Stomach (tissue), 9 donors: ENCODE results near the gene RFTN1. TPM values are rescaled to one million over a fixed set of nuclear protein-coding genes. Genes with fewer than 3 reads are reported as not detected.

Source experiments
- DNase-seq, 2 donors: peaks; one replicate each; pipeline versions ENCODE4 v3.0.0 to v3.0.0-alpha.2; 2013 to 2019
- H3K27ac ChIP-seq, 5 donors: fragments of 200-600 bp in 4 of 5; sonication (generic) in 4 of 5; one replicate each; pipeline ENCODE4 v1.5.1; 2013 to 2019; ENCODE audit warnings: mild to moderate bottlenecking in 1 of 5, moderate library complexity in 1 of 5
- H3K27me3 ChIP-seq, 3 donors: fragments of 200-600 bp; sonication (generic); one replicate each; pipeline ENCODE4 v1.5.1; 2017 to 2019; ENCODE audit warnings: mixed run types in 1 of 3
- H3K36me3 ChIP-seq, 4 donors: fragments of 200-600 bp; sonication (generic); 1 replicate in 3 of 4; 2 replicates in 1 of 4; pipeline ENCODE4 v1.5.1; 2016 to 2019
- H3K4me1 ChIP-seq, 4 donors: fragments of 200-600 bp; sonication (generic); one replicate each; pipeline ENCODE4 v1.5.1; 2016 to 2019
- H3K4me3 ChIP-seq, 4 donors: fragments of 200-600 bp; sonication (generic) in 3 of 4; one replicate each; pipeline ENCODE4 v1.5.1; 2016 to 2019; ENCODE audit warnings: mild to moderate bottlenecking in 1 of 4
- H3K9me3 ChIP-seq, 4 donors: fragments of 200-600 bp; sonication (generic); one replicate each; pipeline ENCODE4 v1.5.1; 2016 to 2019
- CTCF ChIP-seq, 7 experiments: fragments of 450-650 bp in 4 of 7; fragments of 200-600 bp in 3 of 7; sonication (generic) in 3 of 7; IDR thresholded peaks; one replicate each; pipeline ENCODE4 v1.5.1; 2016 to 2019; ENCODE audit warnings: antibody characterized with exemption in 7 of 7, control low read depth in 2 of 7, mild to moderate bottlenecking in 1 of 7
- EP300 ChIP-seq: sonication (generic); formaldehyde crosslinking; IDR thresholded peaks from one replicate; pipeline ENCODE4 v1.6.1; 2017; ENCODE audit warnings: antibody characterized with exemption
- POLR2A ChIP-seq, 4 donors: fragments of 450-650 bp; IDR thresholded peaks; one replicate each; pipeline ENCODE4 v1.6.1; 2016; ENCODE audit warnings: antibody characterized with exemption in 4 of 4, control low read depth in 2 of 4, mild to moderate bottlenecking in 1 of 4, moderate library complexity in 1 of 4
- POLR2AphosphoS5 ChIP-seq, 3 donors: sonication (generic); formaldehyde crosslinking; IDR thresholded peaks; one replicate each; pipeline ENCODE4 v1.6.1; 2016; ENCODE audit warnings: antibody characterized with exemption in 3 of 3
- WGBS, 5 donors: extraction: QIAGEN DNeasy Blood & Tissue Kit in 3 of 5; methylation state at CpG; one replicate each; pipeline versions ENCODE4 v1.1.5 to v1.1.7; 2013 to 2018; 5-methylcytosine and 5-hydroxymethylcytosine counted together
- intact Hi-C: fragments of 100-400 bp; cut with DNase I; formaldehyde crosslinking; loops from one replicate; pipeline ENCODE4 v1.15.1; 2023; ENCODE audit warnings: low total_unique reads
- polyA plus RNA-seq, 3 donors: library from polyadenylated mRNA; stranded (reverse); fragments of 200-250 nt; gene quantifications; one replicate each; pipeline ENCODE4 v1.2.3, GENCODE V29; 2013
- total RNA-seq, 5 donors: library from RNA; depleted of rRNA; stranded (reverse); fragments of >200 nt; gene quantifications; one replicate each; pipeline versions ENCODE4 v1.1.0 to v1.2.3, GENCODE V29; 2014 to 2016
- donor health status: healthy with polysubstance abuse.
- donor health status: Bipolar disorder and iron deficiency.
- donor health status: healthy.

The RFTN1 gene
- total and polyA plus RNA-seq, 8 donors, result 4.6 to 103 (median 18.9) TPM

GRCh38 chr3:16347548-16347947 lies 166.0 kb downstream of the RFTN1 start:
- Histone ChIP-seq H3K36me3 (peaks cover 0 to 43% (median 31%) of the 10 kb centered on the region in 4 donors), H3K4me3 (no peak overlapping the region), H3K9me3 (no peaks in the 10 kb centered on the region), H3K4me1 (no peaks in the 10 kb centered on the region), H3K27me3 (no peaks in the 10 kb centered on the region), H3K27ac (no peak overlapping the region)
- intact Hi-C loops, result no loop called here
- 88 to 97% (median 92%) methylated on average over 4 of the region's 4 CpGs for whole genome bisulfite sequencing, 5 donors
- no peak for TF ChIP-seq EP300
- no peak for TF ChIP-seq POLR2AphosphoS5 (IDR thresholded peaks at IDR 0.05)
- TF ChIP-seq POLR2A (IDR thresholded peaks at IDR 0.05), result no peak
- TF ChIP-seq CTCF (IDR thresholded peaks at IDR 0.05), result no peak
- DNase-seq, result no peak

GRCh38 chr3:16346413-16347081 lies 167.0 kb downstream of the RFTN1 start:
- TF ChIP-seq CTCF (IDR thresholded peaks at IDR 0.05) (no peak), POLR2AphosphoS5 (IDR thresholded peaks at IDR 0.05) (no peak), POLR2A (IDR thresholded peaks at IDR 0.05) (no peak), EP300 (no peak)
- peaks cover 0 to 43% (median 31%) of the 10 kb centered on the region in 4 donors for H3K36me3 ChIP-seq
- no peaks in the 10 kb centered on the region for H3K9me3 ChIP-seq
- no peak overlapping the region for H3K4me3 ChIP-seq
- no peaks in the 10 kb centered on the region for H3K27me3 ChIP-seq
- DNase-seq, result no peak
- intact Hi-C loops, result no loop called here
- H3K4me1 ChIP-seq, result no peaks in the 10 kb centered on the region
- 92 to 97% (median 94%) methylated on average over 7 of the region's 7 CpGs for WGBS, 5 donors
- H3K27ac ChIP-seq, result no peak overlapping the region

GRCh38 chr3:16343101-16343500 lies 170.4 kb downstream of the RFTN1 start:
- Histone ChIP-seq H3K27ac (no peak overlapping the region), H3K27me3 (no peaks in the 10 kb centered on the region), H3K9me3 (no peaks in the 10 kb centered on the region), H3K4me1 (peaks cover 0 to 8% (median 2%) of the 10 kb centered on the region in 4 donors), H3K4me3 (no peak overlapping the region), H3K36me3 (peaks cover 0 to 28% (median 22%) of the 10 kb centered on the region in 4 donors)
- TF ChIP-seq CTCF (IDR thresholded peaks at IDR 0.05), result no peak
- no peak for TF ChIP-seq POLR2A (IDR thresholded peaks at IDR 0.05)
- TF ChIP-seq EP300, result no peak
- TF ChIP-seq POLR2AphosphoS5 (IDR thresholded peaks at IDR 0.05), result no peak
- intact Hi-C loops, result no loop called here
- WGBS, 5 donors, result 97 to 100% (median 98%) methylated on average over 1 of the region's 1 CpG
- no peak for DNase-seq

GRCh38 chr3:16338999-16339398 lies 174.5 kb downstream of the RFTN1 start:
- DNase-seq, result peak in 1 of 2 donors; percentile 23
- Histone ChIP-seq H3K4me3 (no peak overlapping the region), H3K9me3 (no peaks in the 10 kb centered on the region), H3K36me3 (peaks cover 0 to 28% (median 23%) of the 10 kb centered on the region in 4 donors), H3K4me1 (peaks cover 0 to 12% (median 2%) of the 10 kb centered on the region in 4 donors), H3K27me3 (no peaks in the 10 kb centered on the region), H3K27ac (peak overlapping the region in 3 of 5 donors; percentile 22 to 54 (median 39))
- WGBS, 5 donors, result 44 to 71% (median 67%) methylated on average over 1 of the region's 1 CpG
- TF ChIP-seq POLR2AphosphoS5 (IDR thresholded peaks at IDR 0.05) (peak in 2 of 3 donors; percentile 13 to 70), POLR2A (IDR thresholded peaks at IDR 0.05) (no peak)
- intact Hi-C loops, result no loop called here
